K562 (cell line): ENCODE data around the gene IFT27. TPM values are rescaled to one million over a fixed set of nuclear protein-coding genes. Genes with fewer than 3 reads are reported as not detected.
A peak's percentile ranks its signal among the peaks of the same experiment; 100 is the strongest.

ENCODE experiments used
- ATAC-seq: fragments of 200-7000 bp; cut with Tn5 transposase; 3 replicates; pipeline ENCODE4 v1.9.1; 2020; ENCODE audit warnings: moderate library complexity
- BruUV-seq: library from RNA; stranded (reverse); fragments of 400-500 nt; replicated peaks from 2 replicates; lab custom pipeline; 2021; lab: Mats Ljungman, UMichigan
- CTCF ChIA-PET: fragments of 300-600 bp; formaldehyde crosslinking; extraction: SDS; loops from one replicate; lab custom pipeline; 2021; ENCODE audit warnings: low intra/inter-chr PET ratio; lab: Yijun Ruan, JAX
- POLR2A ChIA-PET: fragments of 300-600, 350-650 bp; sonication (Branson Sonifier 250); formaldehyde crosslinking; extraction: SDS; loops from one replicate; lab custom pipeline; 2021; ENCODE audit warnings: antibody characterized with exemption, inconsistent platforms; lab: Yijun Ruan, JAX
- DNase-seq, 4 experiments: peaks; one replicate each; pipeline versions ENCODE4 v3.0.0 to v3.0.0-alpha.2; 2011 to 2018; ENCODE audit warnings: low spot score in 3 of 4, mixed read lengths in 3 of 4; ENCODE audit errors: extremely low read depth in 1 of 4
- FAIRE-seq: peaks from 2 replicates; lab custom pipeline; 2011; peaks lifted over from hg19 to GRCh38; lab: Jason Lieb, UNC
- H2AFZ ChIP-seq: 2 replicates; pipeline ENCODE4 v1.6.0; 2011; ENCODE audit warnings: low read depth, low read length, control low read depth, inconsistent platforms
- H3K27ac ChIP-seq: fragments of 200-600 bp; 3 replicates; pipeline ENCODE4 v1.8.0; 2011; ENCODE audit warnings: low read depth, mild to moderate bottlenecking, control low read depth, inconsistent platforms, low read length, moderate library complexity, mixed read lengths; ENCODE audit errors: extremely low read depth
- H3K27me3 ChIP-seq, 2 experiments: fragments of 300-600 bp in 1 of 2; 2 replicates in 1 of 2; 3 replicates in 1 of 2; pipeline versions ENCODE4 v1.6.0 to v1.8.0; 2011; ENCODE audit warnings: inconsistent platforms in 2 of 2, low read length in 2 of 2, mild to moderate bottlenecking in 1 of 2, mixed read lengths in 1 of 2, moderate library complexity in 1 of 2; ENCODE audit not compliant: control insufficient read depth in 2 of 2, insufficient read depth in 2 of 2
- H3K36me3 ChIP-seq: fragments of 300-600 bp; 3 replicates; pipeline ENCODE4 v1.8.0; 2011; ENCODE audit warnings: mild to moderate bottlenecking, low read length, inconsistent platforms; ENCODE audit not compliant: control insufficient read depth, insufficient read depth
- H3K4me1 ChIP-seq, 2 experiments: fragments of 200-600 bp in 1 of 2; replicated peaks in 1 of 2; 2 replicates in 1 of 2; 3 replicates in 1 of 2; pipeline versions ENCODE4 v1.5.1 to v1.8.0; 2011; ENCODE audit warnings: inconsistent platforms in 2 of 2, low read length in 2 of 2, mild to moderate bottlenecking in 1 of 2, mixed read lengths in 1 of 2, moderate library complexity in 1 of 2; ENCODE audit not compliant: control insufficient read depth in 2 of 2, insufficient read depth in 2 of 2
- H3K4me2 ChIP-seq: 2 replicates; pipeline ENCODE4 v1.6.1; 2011; ENCODE audit warnings: low read length, control low read depth, inconsistent platforms, mixed read lengths; ENCODE audit not compliant: insufficient read depth
- H3K4me3 ChIP-seq: fragments of 200-600 bp; sonication (generic), shearing (Covaris generic); 2 replicates; pipeline ENCODE4 v1.5.1; 2016; ENCODE audit warnings: control low read depth, inconsistent platforms
- H3K79me2 ChIP-seq: fragments of 200-600 bp; 3 replicates; pipeline ENCODE4 v1.8.0; 2011; ENCODE audit warnings: low read length, inconsistent platforms; ENCODE audit not compliant: control insufficient read depth, insufficient read depth
- H3K9ac ChIP-seq, 2 experiments: 2 replicates each; pipeline versions ENCODE4 v1.6.0 to v1.6.1; 2011; ENCODE audit warnings: low read depth in 2 of 2, low read length in 2 of 2, control low read depth in 1 of 2, inconsistent platforms in 1 of 2, mild to moderate bottlenecking in 1 of 2, mixed read lengths in 1 of 2; ENCODE audit not compliant: insufficient read depth in 1 of 2
- H3K9me1 ChIP-seq: one replicate; pipeline ENCODE4 v1.6.0; 2011; ENCODE audit warnings: inconsistent platforms, mild to moderate bottlenecking, low read length, moderate library complexity; ENCODE audit not compliant: control insufficient read depth, insufficient read depth
- H3K9me3 ChIP-seq: replicated peaks from 2 replicates; pipeline ENCODE4 v1.5.1; 2011; ENCODE audit warnings: low read depth, low read length, inconsistent platforms; ENCODE audit not compliant: control insufficient read depth, insufficient read depth
- H4K20me1 ChIP-seq: replicated peaks from 2 replicates; pipeline ENCODE4 v1.6.1; 2011; ENCODE audit warnings: low read length, inconsistent platforms, mixed read lengths; ENCODE audit not compliant: control insufficient read depth, insufficient read depth
- MAFF ChIP-seq: IDR thresholded peaks from 2 replicates; pipeline ENCODE4 v1.6.1; 2012; ENCODE audit warnings: low read length, improper control_type of control experiment
- NUFIP1 ChIP-seq: fragments of 450-650 bp; IDR thresholded peaks from 2 replicates; pipeline ENCODE4 v1.6.1; 2018; ENCODE audit not compliant: partially characterized antibody
- SAFB ChIP-seq: fragments of 200-400 bp; formaldehyde crosslinking; IDR thresholded peaks from 2 replicates; pipeline ENCODE4 v1.6.1; 2017; ENCODE audit warnings: low read depth, low read length, borderline replicate concordance
- ZKSCAN1 ChIP-seq: fragments of 150-350 bp; IDR thresholded peaks from 2 replicates; pipeline ENCODE4 v1.6.1; 2016; ENCODE audit warnings: low read depth, low read length
- ZNF311 ChIP-seq: fragments of 250-450 bp; sonication (Bioruptor Pico); IDR thresholded peaks from 2 replicates; pipeline ENCODE4 v1.4.0; 2020; ENCODE audit warnings: mild to moderate bottlenecking, moderate library complexity
- ZNF518B ChIP-seq: fragments of 250-450 bp; sonication (Bioruptor Pico); IDR thresholded peaks from 2 replicates; pipeline ENCODE4 v1.5.0; 2021; ENCODE audit warnings: mild to moderate bottlenecking, moderate library complexity
- WGBS: fragments of 100-300 bp; shearing (Covaris generic); methylation state at CpG from one replicate; pipeline ENCODE4 v1.1.6; 2016; ENCODE audit warnings: low coverage, mixed read lengths; ENCODE audit not compliant: insufficient coverage; ENCODE audit errors: missing lambda C conversion rate; 5-methylcytosine and 5-hydroxymethylcytosine counted together
- in situ Hi-C: fragments of 300-500 bp; cut with MboI; formaldehyde crosslinking; loops from 4 replicates; pipeline ENCODE4 v1.15.0; 2018; ENCODE audit warnings: inconsistent platforms, mixed read lengths
- intact Hi-C: fragments of 100-400 bp; cut with micrococcal nuclease; formaldehyde crosslinking; loops from 2 replicates; pipeline ENCODE4 v1.14.2; 2022
- polyA plus RNA-seq, 8 experiments: library from polyadenylated mRNA; depleted of rRNA in 4 of 8; stranded (reverse) in 5 of 8; unstranded in 3 of 8; fragments of >200 nt; fragmentation: Nextera tagmentation in 2 of 8; fragmentation: Illumina TruSeq in 1 of 8; extraction: Ambion mirVana in 2 of 8; extraction: Trizol in 1 of 8; gene quantifications; 2 replicates each; pipeline versions ENCODE4 v1.2.1 to v1.2.3, GENCODE V29; 2011 to 2014; ENCODE audit warnings: inconsistent platforms in 1 of 8, missing spikeins in 1 of 8
- total RNA-seq, 7 experiments: library from RNA; depleted of rRNA in 6 of 7; stranded (reverse); fragments of >200 nt in 6 of 7; fragmentation: Illumina TruSeq in 2 of 7; extraction: Trizol in 2 of 7; gene quantifications; 2 replicates each; pipeline versions ENCODE4 v1.2.1 to v1.2.3, GENCODE V29; 2011 to 2021; ENCODE audit warnings: low replicate concordance in 1 of 7
- TF ChIP-seq, protein P1 (sequence below): fragments of 450-650 bp; IDR thresholded peaks from 2 replicates; pipeline ENCODE4 v1.6.1; 2016; ENCODE audit warnings: mild to moderate bottlenecking
- TF ChIP-seq, protein P2 (sequence below): sonication (generic); formaldehyde crosslinking; IDR thresholded peaks from 2 replicates; pipeline ENCODE4 v1.8.0; 2022; ENCODE audit warnings: missing genetic modification reagents, mild to moderate bottlenecking, borderline replicate concordance

The IFT27 gene
- total and polyA plus RNA-seq, 9 of the 15 experiments (the other 6 are each of a cell fraction or from before 2014, with no cell fraction given): 0.01 to 1.4 (median 0.14) TPM; not detected in 1

DNA sequence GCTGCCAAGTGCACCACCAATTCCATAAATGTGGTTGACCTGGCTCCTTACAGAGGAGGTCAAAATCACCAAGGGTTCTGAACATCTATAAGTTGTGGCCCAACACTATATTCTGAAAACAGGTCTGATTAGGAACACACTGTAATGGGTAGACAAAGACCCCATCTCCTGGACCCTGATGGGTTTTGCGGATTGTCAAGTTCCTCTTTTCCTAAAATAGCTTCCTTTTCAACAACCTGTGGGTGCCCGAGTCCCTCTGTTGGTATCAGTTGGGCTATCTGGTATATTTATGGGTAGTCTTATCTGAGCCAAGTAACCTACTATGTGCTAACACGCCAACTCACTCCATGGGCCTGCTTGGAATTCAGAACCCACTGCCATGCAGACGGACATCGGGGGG lies 62.5 kb downstream of the IFT27 start:
- Histone ChIP-seq H3K9me3 (no peaks in the 10 kb centered on the region), H3K4me3 (no peak overlapping the region), H3K4me2 (no peak overlapping the region), H3K27me3 (peaks cover 0 to 9% of the 10 kb centered on the region in 2 experiments; a peak in 1 of 5 replicates), H3K9ac (no peak overlapping the region), H2AFZ (no peak overlapping the region), H3K27ac (no peak overlapping the region), H4K20me1 (peaks cover 6% of the 10 kb centered on the region; the same call in 1 of the 2 replicates), H3K36me3 (no peaks in the 10 kb centered on the region), H3K4me1 (no peaks in the 10 kb centered on the region), H3K79me2 (no peaks in the 10 kb centered on the region), H3K9me1 (no peaks in the 10 kb centered on the region)
- no peak for FAIRE-seq
- DNase-seq: no peak
- intact Hi-C loops: no loop called here
- 0% methylated on average over 5 of the region's 5 CpGs for WGBS
- TF ChIP-seq MAFF (no peak), SAFB (no peak), ZKSCAN1 (0 out of 2 replicates have a peak, but pooled peaks have one; percentile 36), ZNF518B (CRISPR knock-in tag) (no peak), NUFIP1 (no peak), ZNF311 (CRISPR knock-in tag) (no peak)
- TF ChIP-seq, protein P1, sequence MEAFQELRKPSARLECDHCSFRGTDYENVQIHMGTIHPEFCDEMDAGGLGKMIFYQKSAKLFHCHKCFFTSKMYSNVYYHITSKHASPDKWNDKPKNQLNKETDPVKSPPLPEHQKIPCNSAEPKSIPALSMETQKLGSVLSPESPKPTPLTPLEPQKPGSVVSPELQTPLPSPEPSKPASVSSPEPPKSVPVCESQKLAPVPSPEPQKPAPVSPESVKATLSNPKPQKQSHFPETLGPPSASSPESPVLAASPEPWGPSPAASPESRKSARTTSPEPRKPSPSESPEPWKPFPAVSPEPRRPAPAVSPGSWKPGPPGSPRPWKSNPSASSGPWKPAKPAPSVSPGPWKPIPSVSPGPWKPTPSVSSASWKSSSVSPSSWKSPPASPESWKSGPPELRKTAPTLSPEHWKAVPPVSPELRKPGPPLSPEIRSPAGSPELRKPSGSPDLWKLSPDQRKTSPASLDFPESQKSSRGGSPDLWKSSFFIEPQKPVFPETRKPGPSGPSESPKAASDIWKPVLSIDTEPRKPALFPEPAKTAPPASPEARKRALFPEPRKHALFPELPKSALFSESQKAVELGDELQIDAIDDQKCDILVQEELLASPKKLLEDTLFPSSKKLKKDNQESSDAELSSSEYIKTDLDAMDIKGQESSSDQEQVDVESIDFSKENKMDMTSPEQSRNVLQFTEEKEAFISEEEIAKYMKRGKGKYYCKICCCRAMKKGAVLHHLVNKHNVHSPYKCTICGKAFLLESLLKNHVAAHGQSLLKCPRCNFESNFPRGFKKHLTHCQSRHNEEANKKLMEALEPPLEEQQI: no peak
- TF ChIP-seq, protein P2, sequence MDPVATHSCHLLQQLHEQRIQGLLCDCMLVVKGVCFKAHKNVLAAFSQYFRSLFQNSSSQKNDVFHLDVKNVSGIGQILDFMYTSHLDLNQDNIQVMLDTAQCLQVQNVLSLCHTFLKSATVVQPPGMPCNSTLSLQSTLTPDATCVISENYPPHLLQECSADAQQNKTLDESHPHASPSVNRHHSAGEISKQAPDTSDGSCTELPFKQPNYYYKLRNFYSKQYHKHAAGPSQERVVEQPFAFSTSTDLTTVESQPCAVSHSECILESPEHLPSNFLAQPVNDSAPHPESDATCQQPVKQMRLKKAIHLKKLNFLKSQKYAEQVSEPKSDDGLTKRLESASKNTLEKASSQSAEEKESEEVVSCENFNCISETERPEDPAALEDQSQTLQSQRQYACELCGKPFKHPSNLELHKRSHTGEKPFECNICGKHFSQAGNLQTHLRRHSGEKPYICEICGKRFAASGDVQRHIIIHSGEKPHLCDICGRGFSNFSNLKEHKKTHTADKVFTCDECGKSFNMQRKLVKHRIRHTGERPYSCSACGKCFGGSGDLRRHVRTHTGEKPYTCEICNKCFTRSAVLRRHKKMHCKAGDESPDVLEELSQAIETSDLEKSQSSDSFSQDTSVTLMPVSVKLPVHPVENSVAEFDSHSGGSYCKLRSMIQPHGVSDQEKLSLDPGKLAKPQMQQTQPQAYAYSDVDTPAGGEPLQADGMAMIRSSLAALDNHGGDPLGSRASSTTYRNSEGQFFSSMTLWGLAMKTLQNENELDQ: no peak
- BruUV-seq: no TSS peak
- ATAC-seq: no peak
- CTCF ChIA-PET: no interaction called here
- POLR2A ChIA-PET: no interaction called here
- in situ Hi-C loops: no loop called here
